Measurements from ENCODE around the gene SCARB2.

- no peak for TF ChIP-seq POLR2A (IDR thresholded peaks at IDR 0.05)
- no peak for TF ChIP-seq CTCF (IDR thresholded peaks at IDR 0.05 in 8 of 11, conservative IDR thresholded peaks at IDR 0.05 in 3 of 11)
Observed at GRCh38 chr4:76219299-76220055, 5.9 kb upstream of the SCARB2 start.

All from spleen (tissue), 7 donors.